K562 (cell line): Measurements from ENCODE around the gene GLI1. TPM values are rescaled to one million over a fixed set of nuclear protein-coding genes. Genes with fewer than 3 reads are reported as not detected.

Experiments
- CC2D1A ChIP-seq: fragments of 450-650 bp; IDR thresholded peaks from 2 replicates; pipeline ENCODE4 v1.6.1; 2017; ENCODE audit warnings: mild to moderate bottlenecking
- CHD1 ChIP-seq: fragments of 200-600 bp; sonication (generic); IDR thresholded peaks from one replicate; pipeline ENCODE4 v1.6.1; 2012; ENCODE audit warnings: mild to moderate bottlenecking, moderate library complexity, low read length, inconsistent platforms
- FOXM1 ChIP-seq, 2 experiments: fragments of 450-650 bp in 1 of 2; sonication (generic) in 1 of 2; formaldehyde crosslinking in 1 of 2; IDR thresholded peaks; 2 replicates each; pipeline versions ENCODE4 v1.6.1 to v1.9.0; 2017 to 2022; ENCODE audit warnings: low read depth in 2 of 2, mild to moderate bottlenecking in 2 of 2, missing genetic modification reagents in 1 of 2, moderate library complexity in 1 of 2
- GMEB1 ChIP-seq: fragments of 250-450 bp; sonication (Bioruptor Pico); IDR thresholded peaks from 2 replicates; pipeline ENCODE4 v1.4.0; 2020; ENCODE audit warnings: mild to moderate bottlenecking
- IRF2 ChIP-seq: sonication (generic); formaldehyde crosslinking; IDR thresholded peaks from 2 replicates; pipeline ENCODE4 v1.8.1; 2022; ENCODE audit warnings: mild to moderate bottlenecking, missing genetic modification reagents
- MBD2 ChIP-seq: sonication (generic); IDR thresholded peaks from 2 replicates; pipeline ENCODE4 v1.6.1; 2016; ENCODE audit warnings: low read depth, borderline replicate concordance
- MCM5 ChIP-seq: fragments of 450-650 bp; IDR thresholded peaks from 2 replicates; pipeline ENCODE4 v1.6.1; 2016; ENCODE audit warnings: low read depth
- NFIX ChIP-seq: fragments of 250-450 bp; sonication (Bioruptor Pico); IDR thresholded peaks from 2 replicates; pipeline ENCODE4 v1.4.0; 2020; ENCODE audit warnings: low read depth, mild to moderate bottlenecking, moderate library complexity
- POLR2AphosphoS2 ChIP-seq: IDR thresholded peaks from 2 replicates; pipeline ENCODE4 v1.6.1; 2012; ENCODE audit warnings: low read length, improper control_type of control experiment
- PRDM10 ChIP-seq: fragments of 450-650 bp; IDR thresholded peaks from 2 replicates; pipeline ENCODE4 v1.6.1; 2018; ENCODE audit not compliant: partially characterized antibody
- PTBP1 ChIP-seq: fragments of 200-400 bp; formaldehyde crosslinking; IDR thresholded peaks from 2 replicates; pipeline ENCODE4 v1.6.1; 2017; ENCODE audit warnings: low read depth, low read length
- RHOXF2B ChIP-seq: fragments of 250-450 bp; sonication (Bioruptor Pico); conservative IDR thresholded peaks from 2 replicates; pipeline ENCODE4 v1.5.1; 2021
- SRSF7 ChIP-seq: fragments of 200-400 bp; formaldehyde crosslinking; optimal IDR thresholded peaks from 2 replicates; pipeline ENCODE3; 2017; ENCODE audit warnings: mild to moderate bottlenecking, low read depth, low read length
- THRA ChIP-seq: fragments of 450-650 bp; IDR thresholded peaks from 2 replicates; pipeline ENCODE4 v1.6.1; 2017; ENCODE audit warnings: mild to moderate bottlenecking, moderate library complexity
- ZC3H11A ChIP-seq: IDR thresholded peaks from 2 replicates; pipeline ENCODE4 v1.6.1; 2012; ENCODE audit warnings: low read depth, low read length, improper control_type of control experiment
- ZNF277 ChIP-seq: fragments of 250-450 bp; sonication (Bioruptor Pico); IDR thresholded peaks from 2 replicates; pipeline ENCODE4 v1.8.0; 2022; ENCODE audit warnings: inconsistent platforms, mild to moderate bottlenecking, moderate library complexity, borderline replicate concordance
- ZNF280B ChIP-seq: fragments of 250-450 bp; sonication (Bioruptor Pico); IDR thresholded peaks from 2 replicates; pipeline ENCODE4 v1.5.1; 2021; ENCODE audit warnings: mild to moderate bottlenecking
- ZNF311 ChIP-seq: fragments of 250-450 bp; sonication (Bioruptor Pico); IDR thresholded peaks from 2 replicates; pipeline ENCODE4 v1.4.0; 2020; ENCODE audit warnings: mild to moderate bottlenecking, moderate library complexity
- ZNF57 ChIP-seq: fragments of 450-650 bp; formaldehyde crosslinking; IDR thresholded peaks from 2 replicates; pipeline ENCODE4 v1.4.0; 2020; ENCODE audit warnings: mild to moderate bottlenecking, moderate library complexity
- polyA plus RNA-seq, 8 experiments: library from polyadenylated mRNA; depleted of rRNA in 4 of 8; stranded (reverse) in 5 of 8; unstranded in 3 of 8; fragments of >200 nt; fragmentation: Nextera tagmentation in 2 of 8; fragmentation: Illumina TruSeq in 1 of 8; extraction: Ambion mirVana in 2 of 8; extraction: Trizol in 1 of 8; gene quantifications; 2 replicates each; pipeline versions ENCODE4 v1.2.1 to v1.2.3, GENCODE V29; 2011 to 2014; ENCODE audit warnings: inconsistent platforms in 1 of 8, missing spikeins in 1 of 8
- total RNA-seq, 7 experiments: library from RNA; depleted of rRNA in 6 of 7; stranded (reverse); fragments of >200 nt in 6 of 7; fragmentation: Illumina TruSeq in 2 of 7; extraction: Trizol in 2 of 7; gene quantifications; 2 replicates each; pipeline versions ENCODE4 v1.2.1 to v1.2.3, GENCODE V29; 2011 to 2021; ENCODE audit warnings: low replicate concordance in 1 of 7

GLI1 gene
- total and polyA plus RNA-seq, 9 of the 15 experiments (the other 6 are each of a cell fraction or from before 2014, with no cell fraction given): 0.24 to 3.7 (median 0.61) TPM

- no peak for TF ChIP-seq ZNF280B (CRISPR knock-in tag)
- no peak for TF ChIP-seq SRSF7
- no peak for TF ChIP-seq NFIX (CRISPR knock-in tag)
- TF ChIP-seq PRDM10: peak; percentile 44
- no peak for TF ChIP-seq THRA
- TF ChIP-seq POLR2AphosphoS2: peak; percentile 78; the same call in 1 of the 2 replicates
- peak; percentile 79 for TF ChIP-seq FOXM1 (IDR thresholded peaks at IDR 0.05; ENCODE audit: low read depth)
- TF ChIP-seq FOXM1 (CRISPR knock-in tag; IDR thresholded peaks at IDR 0.05; ENCODE audit: low read depth): no peak
- no peak; the same call in 1 of the 2 replicates for TF ChIP-seq ZNF311 (CRISPR knock-in tag)
- no peak for TF ChIP-seq ZNF277 (CRISPR knock-in tag)
- TF ChIP-seq PTBP1: no peak
- TF ChIP-seq MCM5: no peak
- TF ChIP-seq CHD1: no peak
- TF ChIP-seq CC2D1A: no peak
- TF ChIP-seq RHOXF2B (CRISPR knock-in tag): no peak
- no peak for TF ChIP-seq ZC3H11A
- TF ChIP-seq ZNF57 (CRISPR knock-in tag): no peak
- TF ChIP-seq IRF2: no peak
- 0 out of 2 replicates have a peak, but pooled peaks have one; percentile 3 for TF ChIP-seq GMEB1 (CRISPR knock-in tag)
- peak; percentile 39; the same call in 1 of the 2 replicates for TF ChIP-seq MBD2
Observed at GRCh38 chr12:57459055-57459749, 383 bp upstream of the GLI1 start (continued).
